ENCODE measurements around the gene MED12. TPM values are rescaled to one million over a fixed set of nuclear protein-coding genes. Genes with fewer than 3 reads are reported as not detected.

MED12 gene
- total and polyA plus RNA-seq, 10 of the 15 experiments (the other 5 are each of a cell fraction or from before 2014, with no cell fraction given) = 0.68 to 28.5 (median 13.7) TPM

GRCh38 chrX:71182871-71183270 is 64.5 kb downstream of the MED12 start (continued):
- TF ChIP-seq NKRF (conservative IDR thresholded peaks at IDR 0.05) (no peak), ZBED1 (IDR thresholded peaks at IDR 0.05; ENCODE audit: borderline replicate concordance) (no peak), KAT2A (conservative IDR thresholded peaks at IDR 0.05; ENCODE audit: control insufficient read depth, low read depth, low read length) (no peak), NFYB (IDR thresholded peaks at IDR 0.05; ENCODE audit: insufficient read depth, low read depth, low read length) (no peak), POLR2AphosphoS2 (IDR thresholded peaks at IDR 0.05; ENCODE audit: low read depth, low read length) (no peak), YY1 (IDR thresholded peaks at IDR 0.05; ENCODE audit: low read depth, low read length) (no peak), ZNF622 (IDR thresholded peaks at IDR 0.05) (no peak)

GRCh38 chrX:71183341-71183740 is 64.9 kb downstream of the MED12 start:
- FAIRE-seq = no peak
- BruUV-seq (replicated peaks) = no TSS peak
- H3K27me3 ChIP-seq (replicated peaks in 1 of 2; ENCODE audit: control insufficient read depth in 2 of 2, insufficient read depth in 2 of 2, low read length in 1 of 2) = no peaks in the 10 kb centered on the region
- ChIA-PET POLR2A (interaction anchor here (0.5 to 7.8 kb wide), 7 partner anchors 9 to 157 kb away, joined by 3 to 76 read pairs (median 10); partner anchors contain the start of genes IL2RG, MED12 and NONO), RAD21 (ENCODE audit: unreplicated experiment) (interaction anchor here (1.2 to 4.8 kb wide), 4 partner anchors 9 to 183 kb away, joined by 4 to 49 read pairs (median 12); partner anchors contain the start of genes NONO and TAF1), CTCF (interaction anchor here (1.6 to 7.2 kb wide), 3 partner anchors 10 to 82 kb away, joined by 7 to 55 read pairs (median 10); no protein-coding TSS in a partner anchor), SMC1A (ENCODE audit: uncharacterized antibody, unreplicated experiment) (interaction anchor here (2.0 to 4.4 kb wide), 3 partner anchors 9 to 100 kb away, joined by 8 to 43 read pairs (median 10); partner anchors contain the start of gene NONO)
- no peaks in the 10 kb centered on the region for H3K9me3 ChIP-seq (replicated peaks; ENCODE audit: control insufficient read depth, insufficient read depth, low read length)
- H3K4me1 ChIP-seq (ENCODE audit: control insufficient read depth, insufficient read depth, low read length) = no peaks in the 10 kb centered on the region
- no peak overlapping the region for H3K4me2 ChIP-seq (ENCODE audit: control insufficient read depth, insufficient read depth)
- DNase-seq (ENCODE audit: low read depth, low spot score) = no peak
- no peak overlapping the region for H3K9ac ChIP-seq (ENCODE audit: control insufficient read depth, insufficient read depth, low read length)
- intact Hi-C loops (cut with micrococcal nuclease; ENCODE audit: unreplicated experiment) = loop anchor here (5.0 kb wide), 1 partner anchor 69 kb away; the partner anchor contains the start of gene ZMYM3
- no peak overlapping the region for H2AFZ ChIP-seq (ENCODE audit: control insufficient read depth, low read depth, low read length)
- no peak overlapping the region for H3K27ac ChIP-seq (ENCODE audit: control insufficient read depth, insufficient read depth)
- H3K79me2 ChIP-seq (ENCODE audit: control insufficient read depth, insufficient read depth, low read length) = no peaks in the 10 kb centered on the region; the same call in 1 of the 2 replicates
- in situ Hi-C loops (cut with MboI) = no loop called here
- ATAC-seq = no peak
- H3K4me3 ChIP-seq = no peak overlapping the region
- WGBS (ENCODE audit: insufficient coverage, insufficient replicate concordance, low lambda C conversion rate, missing lambda C conversion rate) = 53% methylated on average over 6 of the region's 6 CpGs
- no peaks in the 10 kb centered on the region; a peak in 1 of 4 replicates for H3K36me3 ChIP-seq (ENCODE audit: control insufficient read depth in 2 of 2, insufficient read depth in 2 of 2, low read length in 1 of 2)
- no peaks in the 10 kb centered on the region for H4K20me1 ChIP-seq (ENCODE audit: control insufficient read depth, insufficient read depth)
- no peak for TF ChIP-seq USF2 (IDR thresholded peaks at IDR 0.05; ENCODE audit: borderline replicate concordance, low read depth, low read length)
- no peak for TF ChIP-seq YBX1 (IDR thresholded peaks at IDR 0.05)
- TF ChIP-seq RAD21 (IDR thresholded peaks at IDR 0.05; ENCODE audit: insufficient read depth, low read depth, low read length) = no peak
- no peak for TF ChIP-seq WRNIP1 (IDR thresholded peaks at IDR 0.05; ENCODE audit: borderline replicate concordance, low read depth, low read length)
- no peak for TF ChIP-seq ZNF622 (IDR thresholded peaks at IDR 0.05)
- TF ChIP-seq NFXL1 (IDR thresholded peaks at IDR 0.05; ENCODE audit: borderline replicate concordance) = no peak
- TF ChIP-seq SREBF1 (IDR thresholded peaks at IDR 0.05; ENCODE audit: low read length) = no peak
- TF ChIP-seq ZBTB11 (CRISPR knock-in tag; IDR thresholded peaks at IDR 0.05) = no peak
- TF ChIP-seq SP1 (IDR thresholded peaks at IDR 0.05; ENCODE audit: low read depth, low read length) = no peak
